T-helper 2 cell treated with Interferon-gamma antibody and Interleukin-4, amounts not matched to agents 5 μg/mL and 100 μg/mL, for 36 hours (primary cell): ENCODE data around the gene ANTXR2.

Experiments used
- DNase-seq: peaks from one replicate; pipeline ENCODE4 v3.0.0; 2021; ENCODE audit warnings: low spot score
- H3K27ac Mint-ChIP-seq: one replicate; pipeline ENCODE4 v1.8.0; 2021; ENCODE audit warnings: mild to moderate bottlenecking, mixed read lengths
- H3K27me3 Mint-ChIP-seq: one replicate; pipeline ENCODE4 v1.8.0; 2021; ENCODE audit warnings: low read depth, mixed read lengths
- H3K36me3 Mint-ChIP-seq: one replicate; pipeline ENCODE4 v1.8.0; 2021; ENCODE audit warnings: low read depth, mixed read lengths
- H3K4me1 Mint-ChIP-seq: one replicate; pipeline ENCODE4 v1.8.0; 2021; ENCODE audit warnings: low read depth, mixed read lengths
- H3K4me3 Mint-ChIP-seq: one replicate; pipeline ENCODE4 v1.8.0; 2022; ENCODE audit warnings: mild to moderate bottlenecking, moderate library complexity, mixed read lengths
- H3K9me3 Mint-ChIP-seq: one replicate; pipeline ENCODE4 v1.8.0; 2021; ENCODE audit warnings: mixed read lengths

Gene ANTXR2

GRCh38 chr4:79851625-79852304 is 221.3 kb downstream of the ANTXR2 start:
- Mint-ChIP-seq H3K4me3 (no peak overlapping the region), H3K36me3 (no peaks in the 10 kb centered on the region), H3K27me3 (no peaks in the 10 kb centered on the region)

More at GRCh38 chr4:79851625-79852304, 221.3 kb downstream of the ANTXR2 start:
- no peaks in the 10 kb centered on the region for H3K4me1 Mint-ChIP-seq
- no peak for DNase-seq
- H3K9me3 Mint-ChIP-seq = no peaks in the 10 kb centered on the region
- H3K27ac Mint-ChIP-seq = no peak overlapping the region
